ENCODE measurements around the gene MRPL58.

MRPL58 gene

GRCh38 chr17:75019146-75019545 is 6.7 kb downstream of the MRPL58 start:
- Histone ChIP-seq H3K9ac (ENCODE audit: low read length) (no peak overlapping the region), H2AFZ (ENCODE audit: low read depth, low read length, severe bottlenecking) (no peak overlapping the region), H3K9me2 (replicated peaks; ENCODE audit: insufficient read depth, low read length) (no peaks in the 10 kb centered on the region), H3K4me2 (ENCODE audit: low read depth, low read length, poor library complexity, severe bottlenecking) (no peak overlapping the region), H3F3A (ENCODE audit: insufficient read depth) (no peaks in the 10 kb centered on the region), H3K36me3 (ENCODE audit: low read length) (peaks cover 4% of the 10 kb centered on the region; the same call in 1 of the 2 replicates), H3K9me3 (ENCODE audit: insufficient read depth, low read length) (no peaks in the 10 kb centered on the region), H3K4me3 (ENCODE audit: insufficient read depth, low read length, poor library complexity, severe bottlenecking) (no peak overlapping the region), H3K79me2 (ENCODE audit: insufficient read depth, low read length) (no peaks in the 10 kb centered on the region; the same call in 1 of the 2 replicates), H3K27me3 (ENCODE audit: low read length) (no peaks in the 10 kb centered on the region), H4K20me1 (ENCODE audit: low read depth, low read length) (no peaks in the 10 kb centered on the region), H3K27ac (ENCODE audit: low read depth, low read length) (no peak overlapping the region)
- TF ChIP-seq CTCF (IDR thresholded peaks at IDR 0.05; ENCODE audit: insufficient read depth, low read length, poor library complexity, severe bottlenecking) (no peak), EZH2phosphoT487 (conservative IDR thresholded peaks at IDR 0.05; ENCODE audit: low read length) (no peak)

GRCh38 chr17:75019710-75020109 is 7.2 kb downstream of the MRPL58 start:
- Histone ChIP-seq H4K20me1 (ENCODE audit: low read depth, low read length) (no peaks in the 10 kb centered on the region), H3K27me3 (ENCODE audit: low read length) (no peaks in the 10 kb centered on the region), H3K79me2 (ENCODE audit: insufficient read depth, low read length) (no peaks in the 10 kb centered on the region; the same call in 1 of the 2 replicates), H3K4me3 (ENCODE audit: insufficient read depth, low read length, poor library complexity, severe bottlenecking) (no peak overlapping the region), H3K9ac (ENCODE audit: low read length) (no peak overlapping the region), H3K27ac (ENCODE audit: low read depth, low read length) (no peak overlapping the region), H2AFZ (ENCODE audit: low read depth, low read length, severe bottlenecking) (no peak overlapping the region), H3K9me3 (ENCODE audit: insufficient read depth, low read length) (no peaks in the 10 kb centered on the region), H3K36me3 (ENCODE audit: low read length) (peaks cover 4% of the 10 kb centered on the region; the same call in 1 of the 2 replicates), H3K4me2 (ENCODE audit: low read depth, low read length, poor library complexity, severe bottlenecking) (no peak overlapping the region), H3K9me2 (replicated peaks; ENCODE audit: insufficient read depth, low read length) (no peaks in the 10 kb centered on the region), H3F3A (ENCODE audit: insufficient read depth) (no peaks in the 10 kb centered on the region)
- TF ChIP-seq EZH2phosphoT487 (conservative IDR thresholded peaks at IDR 0.05; ENCODE audit: low read length) (no peak), CTCF (IDR thresholded peaks at IDR 0.05; ENCODE audit: insufficient read depth, low read length, poor library complexity, severe bottlenecking) (no peak)

GRCh38 chr17:75020331-75021110 is 8.1 kb downstream of the MRPL58 start:
- Histone ChIP-seq H3K4me3 (ENCODE audit: insufficient read depth, low read length, poor library complexity, severe bottlenecking) (no peak overlapping the region), H3K9me3 (ENCODE audit: insufficient read depth, low read length) (no peaks in the 10 kb centered on the region), H3K36me3 (ENCODE audit: low read length) (peaks cover 4% of the 10 kb centered on the region; the same call in 1 of the 2 replicates), H3K27ac (ENCODE audit: low read depth, low read length) (no peak overlapping the region), H3K79me2 (ENCODE audit: insufficient read depth, low read length) (no peaks in the 10 kb centered on the region), H3K9ac (ENCODE audit: low read length) (no peak overlapping the region), H3F3A (ENCODE audit: insufficient read depth) (no peaks in the 10 kb centered on the region), H3K4me2 (ENCODE audit: low read depth, low read length, poor library complexity, severe bottlenecking) (no peak overlapping the region), H3K9me2 (replicated peaks; ENCODE audit: insufficient read depth, low read length) (no peaks in the 10 kb centered on the region), H3K27me3 (ENCODE audit: low read length) (no peaks in the 10 kb centered on the region), H4K20me1 (ENCODE audit: low read depth, low read length) (no peaks in the 10 kb centered on the region), H2AFZ (ENCODE audit: low read depth, low read length, severe bottlenecking) (no peak overlapping the region)
- TF ChIP-seq CTCF (IDR thresholded peaks at IDR 0.05; ENCODE audit: insufficient read depth, low read length, poor library complexity, severe bottlenecking) (no peak), EZH2phosphoT487 (conservative IDR thresholded peaks at IDR 0.05; ENCODE audit: low read length) (no peak)

Data from SU-DHL-6 (cell line).